ENCODE data around the gene SMARCA4.

DNA sequence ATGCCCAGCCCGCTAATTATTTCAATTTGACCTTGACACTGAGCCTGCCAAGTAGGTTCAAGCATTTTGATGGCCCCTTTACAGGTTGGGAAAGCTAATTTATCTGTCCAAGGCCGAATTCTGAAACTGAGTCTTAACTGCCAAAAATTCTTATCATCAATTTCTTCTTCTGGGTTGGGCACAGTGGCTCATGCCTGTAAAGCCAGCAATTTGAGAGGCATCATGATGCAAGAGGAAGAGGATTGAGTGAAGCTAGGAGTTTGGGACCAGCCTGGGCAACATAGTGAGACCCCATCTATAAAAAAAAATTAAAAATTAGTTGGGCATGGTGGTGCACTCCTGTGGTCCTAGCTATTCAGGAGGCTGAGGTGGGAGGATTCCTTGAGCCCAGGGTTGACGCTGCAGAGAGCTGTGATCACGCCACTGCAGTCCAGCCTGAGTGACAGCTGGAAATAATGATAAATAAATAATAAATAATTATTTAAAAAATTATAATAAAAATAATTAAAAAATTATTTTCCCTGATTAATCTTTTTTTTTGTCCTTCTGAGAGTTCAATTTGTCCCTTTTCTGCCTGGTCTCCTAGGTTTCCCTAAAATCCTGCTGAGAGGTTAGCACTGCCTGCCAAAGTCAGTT, 127.2 kb downstream of the SMARCA4 start:
- TF ChIP-seq, protein P1, sequence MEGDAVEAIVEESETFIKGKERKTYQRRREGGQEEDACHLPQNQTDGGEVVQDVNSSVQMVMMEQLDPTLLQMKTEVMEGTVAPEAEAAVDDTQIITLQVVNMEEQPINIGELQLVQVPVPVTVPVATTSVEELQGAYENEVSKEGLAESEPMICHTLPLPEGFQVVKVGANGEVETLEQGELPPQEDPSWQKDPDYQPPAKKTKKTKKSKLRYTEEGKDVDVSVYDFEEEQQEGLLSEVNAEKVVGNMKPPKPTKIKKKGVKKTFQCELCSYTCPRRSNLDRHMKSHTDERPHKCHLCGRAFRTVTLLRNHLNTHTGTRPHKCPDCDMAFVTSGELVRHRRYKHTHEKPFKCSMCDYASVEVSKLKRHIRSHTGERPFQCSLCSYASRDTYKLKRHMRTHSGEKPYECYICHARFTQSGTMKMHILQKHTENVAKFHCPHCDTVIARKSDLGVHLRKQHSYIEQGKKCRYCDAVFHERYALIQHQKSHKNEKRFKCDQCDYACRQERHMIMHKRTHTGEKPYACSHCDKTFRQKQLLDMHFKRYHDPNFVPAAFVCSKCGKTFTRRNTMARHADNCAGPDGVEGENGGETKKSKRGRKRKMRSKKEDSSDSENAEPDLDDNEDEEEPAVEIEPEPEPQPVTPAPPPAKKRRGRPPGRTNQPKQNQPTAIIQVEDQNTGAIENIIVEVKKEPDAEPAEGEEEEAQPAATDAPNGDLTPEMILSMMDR (conservative IDR thresholded peaks at IDR 0.05 in 1 of 2, IDR thresholded peaks at IDR 0.05 in 1 of 2; ENCODE audit: extremely low read depth in 1 of 2, insufficient read depth in 1 of 2, low read depth in 1 of 2, low read length in 2 of 2) = no peak
- TF ChIP-seq EZH2 (IDR thresholded peaks at IDR 0.05; ENCODE audit: borderline replicate concordance, low read length) = no peak

Data from mammary epithelial cell (primary cell).